Thyroid gland (tissue), 4 donors: Measurements from ENCODE around the gene PSMC3. TPM values are rescaled to one million over a fixed set of nuclear protein-coding genes. Genes with fewer than 3 reads are reported as not detected.
A peak's percentile ranks its signal among the peaks of the same experiment; 100 is the strongest.

ENCODE experiments used
- DNase-seq, 2 donors: peaks; one replicate each; pipeline ENCODE4 v3.0.0-alpha.2; 2019
- H3K27ac ChIP-seq, 3 donors: fragments of 200-600 bp; sonication (generic); 1 replicate in 2 of 3; 2 replicates in 1 of 3; pipeline ENCODE4 v1.5.1; 2016 to 2019; ENCODE audit warnings: mild to moderate bottlenecking in 1 of 3, moderate library complexity in 1 of 3
- H3K27me3 ChIP-seq: fragments of 200-600 bp; sonication (generic); one replicate; pipeline ENCODE4 v1.5.1; 2019
- H3K36me3 ChIP-seq, 2 donors: fragments of 200-600 bp; sonication (generic); one replicate each; pipeline ENCODE4 v1.5.1; 2016 to 2019
- H3K4me1 ChIP-seq, 2 donors: fragments of 200-600 bp; sonication (generic); one replicate each; pipeline ENCODE4 v1.5.1; 2017 to 2019
- H3K4me3 ChIP-seq, 3 donors: fragments of 200-600 bp; sonication (generic); replicated peaks in 1 of 3; 1 replicate in 2 of 3; 2 replicates in 1 of 3; pipeline ENCODE4 v1.5.1; 2016; ENCODE audit warnings: mild to moderate bottlenecking in 1 of 3
- H3K9me3 ChIP-seq: fragments of 200-600 bp; sonication (generic); one replicate; pipeline ENCODE4 v1.5.1; 2017
- POLR2A ChIP-seq, 2 donors: fragments of 450-650 bp; IDR thresholded peaks; one replicate each; pipeline ENCODE4 v1.6.1; 2017; ENCODE audit warnings: antibody characterized with exemption in 2 of 2, mild to moderate bottlenecking in 2 of 2, moderate library complexity in 1 of 2
- WGBS, 2 donors: methylation state at CpG; one replicate each; pipeline ENCODE4 v1.1.5; 2017; 5-methylcytosine and 5-hydroxymethylcytosine counted together
- intact Hi-C: fragments of 100-400 bp; cut with DNase I; formaldehyde crosslinking; loops from one replicate; pipeline ENCODE4 v1.15.1; 2023
- total RNA-seq, 4 donors: library from RNA; depleted of rRNA; stranded (reverse); fragments of >200 nt; gene quantifications; one replicate each; pipeline ENCODE4 v1.2.3, GENCODE V29; 2016
- TF ChIP-seq, protein P1 (sequence below), 6 experiments: fragments of 200-600 bp in 3 of 6; fragments of 450-650 bp in 3 of 6; sonication (generic) in 3 of 6; IDR thresholded peaks; one replicate each; pipeline ENCODE4 v1.5.1; 2016 to 2019; ENCODE audit warnings: antibody characterized with exemption in 6 of 6, mild to moderate bottlenecking in 2 of 6, inconsistent platforms in 1 of 6, moderate library complexity in 1 of 6

The PSMC3 gene
- total RNA-seq, 4 donors from 2014 or later: 92.7 to 240 (median 123) TPM

DNA sequence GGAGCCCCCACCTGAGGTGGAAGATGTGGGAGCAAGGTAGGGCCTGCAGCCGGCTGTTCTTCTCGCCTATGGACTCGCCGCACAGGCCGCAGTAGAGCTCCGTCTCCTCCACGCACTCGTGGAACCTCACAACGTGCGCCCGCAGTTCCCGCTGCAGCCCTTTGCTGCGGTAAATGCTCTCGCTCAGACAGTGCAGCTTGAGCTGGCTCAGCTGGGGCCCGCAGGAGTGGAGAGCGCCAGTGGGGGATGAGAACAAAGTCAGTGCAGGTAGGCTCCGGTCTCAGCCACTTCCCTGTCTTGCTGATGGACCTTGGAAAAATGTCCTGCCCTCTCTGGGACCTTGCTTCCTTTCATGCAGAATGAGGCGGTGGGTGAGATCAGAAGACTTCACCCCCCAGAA is 12.5 kb upstream of the PSMC3 start:
- 89 to 95% methylated on average over 15 to 18 of the region's 18 CpGs for WGBS, 2 donors
- Histone ChIP-seq H3K27me3 (no peaks in the 10 kb centered on the region), H3K27ac (no peak overlapping the region), H3K4me3 (no peak overlapping the region), H3K36me3 (no peaks in the 10 kb centered on the region), H3K4me1 (peaks cover 21 to 25% of the 10 kb centered on the region in 2 donors), H3K9me3 (no peaks in the 10 kb centered on the region)
- DNase-seq: no peak
- no peak for TF ChIP-seq POLR2A (IDR thresholded peaks at IDR 0.05)
- TF ChIP-seq, protein P1, sequence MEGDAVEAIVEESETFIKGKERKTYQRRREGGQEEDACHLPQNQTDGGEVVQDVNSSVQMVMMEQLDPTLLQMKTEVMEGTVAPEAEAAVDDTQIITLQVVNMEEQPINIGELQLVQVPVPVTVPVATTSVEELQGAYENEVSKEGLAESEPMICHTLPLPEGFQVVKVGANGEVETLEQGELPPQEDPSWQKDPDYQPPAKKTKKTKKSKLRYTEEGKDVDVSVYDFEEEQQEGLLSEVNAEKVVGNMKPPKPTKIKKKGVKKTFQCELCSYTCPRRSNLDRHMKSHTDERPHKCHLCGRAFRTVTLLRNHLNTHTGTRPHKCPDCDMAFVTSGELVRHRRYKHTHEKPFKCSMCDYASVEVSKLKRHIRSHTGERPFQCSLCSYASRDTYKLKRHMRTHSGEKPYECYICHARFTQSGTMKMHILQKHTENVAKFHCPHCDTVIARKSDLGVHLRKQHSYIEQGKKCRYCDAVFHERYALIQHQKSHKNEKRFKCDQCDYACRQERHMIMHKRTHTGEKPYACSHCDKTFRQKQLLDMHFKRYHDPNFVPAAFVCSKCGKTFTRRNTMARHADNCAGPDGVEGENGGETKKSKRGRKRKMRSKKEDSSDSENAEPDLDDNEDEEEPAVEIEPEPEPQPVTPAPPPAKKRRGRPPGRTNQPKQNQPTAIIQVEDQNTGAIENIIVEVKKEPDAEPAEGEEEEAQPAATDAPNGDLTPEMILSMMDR (IDR thresholded peaks at IDR 0.05): no peak
- intact Hi-C loops: no loop called here

DNA sequence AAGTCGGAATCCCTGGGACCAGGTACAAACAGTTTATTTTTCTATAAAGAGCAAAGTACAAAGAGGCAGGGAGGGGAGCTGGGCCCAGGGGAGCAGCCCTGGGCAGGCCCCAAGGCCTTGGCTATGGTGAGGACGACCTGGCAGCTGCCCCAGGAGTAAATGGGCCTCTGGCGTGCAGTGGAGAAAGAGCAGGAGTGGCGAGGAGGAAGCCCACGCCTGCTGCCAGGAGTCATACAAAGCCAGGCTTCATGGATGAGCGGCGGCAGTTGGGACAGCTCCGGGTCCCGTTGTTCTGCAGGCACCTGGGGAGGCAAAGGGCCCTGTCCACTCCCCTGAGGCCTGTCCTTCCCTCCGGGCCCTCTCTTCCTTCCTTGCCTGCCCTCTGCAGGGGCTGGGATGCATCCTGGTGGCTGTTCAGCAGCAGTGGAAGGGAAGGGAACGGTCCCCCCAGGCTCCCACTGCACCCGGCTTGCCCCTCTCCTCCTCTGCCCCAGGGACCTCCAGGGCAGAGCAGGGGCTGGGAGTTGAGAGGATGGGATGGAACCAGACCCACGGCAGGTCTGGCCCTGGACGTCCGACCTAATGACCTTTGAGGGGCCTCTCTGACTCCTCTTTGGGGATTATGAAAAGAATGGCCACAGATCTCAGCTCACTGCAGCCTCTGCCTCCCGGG is 11.6 kb upstream of the PSMC3 start:
- 50 to 56% methylated on average over 11 to 16 of the region's 16 CpGs for WGBS, 2 donors
- H3K27me3 ChIP-seq: no peaks in the 10 kb centered on the region
- no peaks in the 10 kb centered on the region for H3K36me3 ChIP-seq
- peaks cover 21 to 25% of the 10 kb centered on the region in 2 donors for H3K4me1 ChIP-seq
- TF ChIP-seq, protein P1 (IDR thresholded peaks at IDR 0.05): no peak
- TF ChIP-seq POLR2A (IDR thresholded peaks at IDR 0.05): peak in 1 of 2 donors; percentile 15
- DNase-seq: peak; percentile 93 to 94
- intact Hi-C loops: no loop called here
- H3K27ac ChIP-seq: peak overlapping the region; percentile 41 to 81 (median 75)
- H3K9me3 ChIP-seq: no peaks in the 10 kb centered on the region
- H3K4me3 ChIP-seq: no peak overlapping the region

DNA sequence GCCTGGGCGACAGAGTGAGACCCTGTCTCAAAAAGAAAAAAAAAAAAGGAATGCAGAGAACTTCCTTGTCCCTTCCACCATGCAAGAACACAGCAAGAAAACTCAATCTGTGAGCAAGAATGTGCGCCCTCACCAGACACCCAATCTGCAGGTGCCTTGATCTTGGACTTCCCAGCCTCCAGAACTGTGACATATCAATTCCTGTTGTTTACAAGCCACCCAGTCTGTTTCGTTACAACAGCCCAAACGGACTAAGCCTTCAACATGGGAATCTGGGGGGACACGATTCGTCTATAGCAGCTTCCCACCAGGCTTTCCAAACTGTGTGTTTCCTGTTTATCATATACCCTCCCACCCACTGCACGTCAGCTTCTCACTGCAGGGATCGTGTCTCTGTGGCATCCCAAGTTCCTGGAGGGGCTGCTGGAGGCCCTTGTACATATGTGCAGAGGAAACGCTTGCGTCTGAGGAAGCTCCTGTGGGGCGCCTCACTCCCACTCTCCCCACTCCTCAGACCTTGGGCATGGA is 11.0 kb upstream of the PSMC3 start:
- WGBS, 2 donors: 61 to 85% methylated on average over 11 of the region's 11 CpGs
- Histone ChIP-seq H3K27me3 (no peaks in the 10 kb centered on the region), H3K36me3 (no peaks in the 10 kb centered on the region), H3K9me3 (no peaks in the 10 kb centered on the region), H3K27ac (peak overlapping the region; percentile 41 to 81 (median 75)), H3K4me1 (peaks cover 21% of the 10 kb centered on the region in 2 donors), H3K4me3 (no peak overlapping the region)
- intact Hi-C loops: no loop called here
- no peak for DNase-seq
- TF ChIP-seq POLR2A (IDR thresholded peaks at IDR 0.05): no peak
- TF ChIP-seq, protein P1 (IDR thresholded peaks at IDR 0.05): no peak

DNA sequence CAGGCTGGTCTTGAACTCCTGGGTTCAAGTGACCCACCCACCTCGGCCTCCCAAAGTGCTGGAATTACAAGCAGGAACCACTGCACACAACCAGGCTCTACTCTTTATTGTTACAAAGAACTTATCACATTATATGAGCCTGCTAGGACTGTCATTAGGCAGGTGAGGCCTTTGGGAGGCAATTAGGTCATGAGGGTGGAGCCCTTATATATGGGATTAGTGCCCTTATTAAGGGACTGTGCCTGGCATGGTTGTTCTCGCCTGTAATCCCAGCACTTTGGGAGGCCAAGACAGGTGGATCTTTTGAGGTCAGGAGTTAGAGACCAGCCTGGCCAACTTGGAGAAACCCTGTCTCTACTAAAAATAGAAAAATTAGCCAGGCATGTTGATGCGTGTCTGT is 10.5 kb upstream of the PSMC3 start:
- Histone ChIP-seq H3K4me1 (peaks cover 21% of the 10 kb centered on the region in 2 donors), H3K27me3 (no peaks in the 10 kb centered on the region), H3K4me3 (no peak overlapping the region), H3K9me3 (no peaks in the 10 kb centered on the region), H3K36me3 (no peaks in the 10 kb centered on the region), H3K27ac (peak overlapping the region in 1 of 3 donors; percentile 75)
- DNase-seq: no peak
- intact Hi-C loops: no loop called here
- TF ChIP-seq, protein P1 (IDR thresholded peaks at IDR 0.05): no peak
- TF ChIP-seq POLR2A (IDR thresholded peaks at IDR 0.05): no peak
- WGBS, 2 donors: 95 to 96% methylated on average over 3 of the region's 3 CpGs

GRCh38 chr11:47435687-47436086 is 9.4 kb upstream of the PSMC3 start:
- intact Hi-C loops: no loop called here
- Histone ChIP-seq H3K4me3 (no peak overlapping the region), H3K4me1 (peaks cover 21% of the 10 kb centered on the region in 2 donors), H3K36me3 (no peaks in the 10 kb centered on the region), H3K27me3 (no peaks in the 10 kb centered on the region), H3K27ac (no peak overlapping the region), H3K9me3 (no peaks in the 10 kb centered on the region)
- TF ChIP-seq, protein P1 (IDR thresholded peaks at IDR 0.05): no peak
- no peak for TF ChIP-seq POLR2A (IDR thresholded peaks at IDR 0.05)
- WGBS, 2 donors: 89 to 94% methylated on average over 3 of the region's 3 CpGs
- DNase-seq: no peak
